Calu3 (cell line): ENCODE measurements around the gene DRD5. TPM values are rescaled to one million over a fixed set of nuclear protein-coding genes. Genes with fewer than 3 reads are reported as not detected.
A peak's percentile ranks its signal among the peaks of the same experiment; 100 is the strongest.

ENCODE experiments used
- BruUV-seq: library from RNA; stranded (reverse); fragments of 400-500 nt; replicated peaks from 2 replicates; lab custom pipeline; 2021; lab: Mats Ljungman, UMichigan
- CTCF ChIA-PET: fragments of 300-600 bp; sonication (Branson Sonifier 250); formaldehyde crosslinking; loops from one replicate; lab custom pipeline; 2022; ENCODE audit warnings: antibody characterized with exemption; lab: Charles Lee
- DNase-seq: peaks from one replicate; pipeline ENCODE4 v3.0.0; 2022
- H3K27ac Mint-ChIP-seq: one replicate; pipeline ENCODE4 v1.8.0; 2022; ENCODE audit warnings: mixed read lengths; ENCODE audit not compliant: unreplicated experiment
- H3K27me3 Mint-ChIP-seq: one replicate; pipeline ENCODE4 v1.8.0; 2022; ENCODE audit warnings: mixed read lengths; ENCODE audit not compliant: unreplicated experiment
- H3K36me3 Mint-ChIP-seq: one replicate; pipeline ENCODE4 v1.8.0; 2022; ENCODE audit warnings: mild to moderate bottlenecking, moderate library complexity, mixed read lengths; ENCODE audit not compliant: insufficient read depth, unreplicated experiment
- H3K4me1 Mint-ChIP-seq: one replicate; pipeline ENCODE4 v1.8.0; 2022; ENCODE audit warnings: mild to moderate bottlenecking, low read depth, mixed read lengths; ENCODE audit not compliant: unreplicated experiment
- H3K4me3 Mint-ChIP-seq: one replicate; pipeline ENCODE4 v1.8.0; 2022; ENCODE audit warnings: mild to moderate bottlenecking, low read depth, moderate library complexity, mixed read lengths; ENCODE audit not compliant: unreplicated experiment
- H3K9me3 Mint-ChIP-seq: one replicate; pipeline ENCODE4 v1.8.0; 2022; ENCODE audit warnings: low read depth, mixed read lengths; ENCODE audit not compliant: unreplicated experiment
- CTCF ChIP-seq: fragments of 200-600 bp; IDR thresholded peaks from one replicate; pipeline ENCODE4 v1.8.0; 2022; ENCODE audit warnings: antibody characterized with exemption; ENCODE audit not compliant: unreplicated experiment
- intact Hi-C: fragments of 100-400 bp; cut with micrococcal nuclease; formaldehyde crosslinking; loops from one replicate; pipeline ENCODE4 v1.10.0; 2022; ENCODE audit not compliant: unreplicated experiment
- total RNA-seq: library from RNA; stranded (reverse); gene quantifications from 2 replicates; pipeline ENCODE4 v1.2.3, GENCODE V29; 2022

Gene DRD5
- total RNA-seq, 1 experiment from 2014 or later = not detected

DNA sequence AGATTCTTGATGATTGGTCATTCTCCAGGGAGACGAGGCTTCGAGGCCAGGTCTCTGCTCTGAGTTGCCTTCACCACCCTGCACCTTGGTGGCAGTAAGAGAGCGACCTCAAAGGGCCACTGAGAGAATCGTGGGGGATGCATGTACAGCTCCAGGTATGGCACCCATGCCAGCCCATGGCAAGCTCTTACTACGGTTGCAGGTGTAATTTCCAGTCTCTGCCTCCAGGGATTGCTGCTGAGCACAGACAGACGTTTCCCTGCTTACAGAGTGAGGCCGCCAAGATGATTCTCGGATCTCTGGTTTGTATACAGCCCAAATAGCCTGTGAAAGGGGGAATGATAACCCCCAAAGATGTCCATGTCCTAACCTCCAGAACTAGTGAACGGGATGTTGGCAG is 16.3 kb upstream of the DRD5 start:
- H3K4me1 Mint-ChIP-seq = no peaks in the 10 kb centered on the region
- H3K9me3 Mint-ChIP-seq = no peaks in the 10 kb centered on the region
- no peak overlapping the region for H3K4me3 Mint-ChIP-seq
- no peaks in the 10 kb centered on the region for H3K36me3 Mint-ChIP-seq
- peaks cover 39% of the 10 kb centered on the region for H3K27me3 Mint-ChIP-seq
- BruUV-seq = no TSS peak
- TF ChIP-seq CTCF = no peak
- DNase-seq = peak; percentile 11
- H3K27ac Mint-ChIP-seq = no peak overlapping the region
- CTCF ChIA-PET = interaction anchor here (0.8 to 1.6 kb wide), 2 partner anchors 249 to 259 kb away, joined by 3 to 15 read pairs; no protein-coding TSS in a partner anchor
- intact Hi-C loops = loop anchor here (5.0 kb wide), 1 partner anchor 132 kb away; no protein-coding TSS in a partner anchor

GRCh38 chr4:9769321-9769720 is 12.1 kb upstream of the DRD5 start:
- Mint-ChIP-seq H3K27me3 (peaks cover 65% of the 10 kb centered on the region), H3K27ac (no peak overlapping the region), H3K36me3 (no peaks in the 10 kb centered on the region), H3K4me1 (no peaks in the 10 kb centered on the region), H3K4me3 (no peak overlapping the region), H3K9me3 (no peaks in the 10 kb centered on the region)
- CTCF ChIA-PET = interaction anchor here (0.6 kb wide), 1 partner anchor 246 kb away, joined by 3 read pairs; no protein-coding TSS in a partner anchor
- BruUV-seq = no TSS peak
- DNase-seq = no peak
- no peak for TF ChIP-seq CTCF
- intact Hi-C loops = loop anchor here (5.0 kb wide), 1 partner anchor 128 kb away; no protein-coding TSS in a partner anchor

DNA sequence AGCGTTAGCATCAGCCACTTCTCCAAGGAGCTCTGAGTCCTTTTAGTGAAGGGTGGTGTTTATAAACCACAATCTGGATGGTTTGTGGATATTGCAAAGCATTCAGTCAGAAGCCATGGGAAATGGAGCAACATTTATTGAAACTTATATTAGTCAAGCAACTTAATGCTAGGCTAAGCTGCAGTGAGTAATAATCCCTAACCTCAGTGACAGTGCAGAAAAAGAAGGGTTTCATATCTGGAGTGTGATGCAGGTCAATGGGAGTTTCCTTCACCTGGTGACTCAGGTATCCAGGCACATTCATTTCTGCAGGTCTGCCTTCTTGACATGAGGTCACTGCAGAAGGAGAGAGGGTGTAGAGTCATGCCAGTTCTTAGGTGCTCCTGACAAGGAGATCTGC is 10.4 kb upstream of the DRD5 start:
- H3K27me3 Mint-ChIP-seq = peaks cover 66% of the 10 kb centered on the region
- no peak overlapping the region for H3K27ac Mint-ChIP-seq
- no peak for TF ChIP-seq CTCF
- BruUV-seq = no TSS peak
- no peak for DNase-seq
- no peaks in the 10 kb centered on the region for H3K4me1 Mint-ChIP-seq
- intact Hi-C loops = no loop called here
- CTCF ChIA-PET = no interaction called here
- no peaks in the 10 kb centered on the region for H3K36me3 Mint-ChIP-seq
- no peak overlapping the region for H3K4me3 Mint-ChIP-seq
- peaks cover 2% of the 10 kb centered on the region for H3K9me3 Mint-ChIP-seq

- no peak for DNase-seq
- no peak overlapping the region for H3K4me3 Mint-ChIP-seq
- peaks cover 2% of the 10 kb centered on the region for H3K9me3 Mint-ChIP-seq
- BruUV-seq = no TSS peak
- intact Hi-C loops = no loop called here
- TF ChIP-seq CTCF = no peak
- no peaks in the 10 kb centered on the region for H3K36me3 Mint-ChIP-seq
- no peak overlapping the region for H3K27ac Mint-ChIP-seq
- peaks cover 56% of the 10 kb centered on the region for H3K27me3 Mint-ChIP-seq
- CTCF ChIA-PET = interaction anchor here (0.6 kb wide), 1 partner anchor 292 kb away, joined by 5 read pairs; no protein-coding TSS in a partner anchor
- no peaks in the 10 kb centered on the region for H3K4me1 Mint-ChIP-seq
Observed at GRCh38 chr4:9773471-9773870, 8.0 kb upstream of the DRD5 start.
